HUES64 (cell line): ENCODE results near the gene SKIC8.

ENCODE experiments used
- H3K27ac ChIP-seq: 2 replicates; pipeline ENCODE4 v1.7.0; 2013; ENCODE audit warnings: low read depth, low read length, inconsistent platforms
- H3K27me3 ChIP-seq: 2 replicates; pipeline ENCODE4 v1.6.1; 2013; ENCODE audit warnings: mild to moderate bottlenecking, low read length; ENCODE audit not compliant: insufficient read depth
- H3K36me3 ChIP-seq: 2 replicates; pipeline ENCODE4 v1.6.1; 2013; ENCODE audit warnings: mild to moderate bottlenecking, low read length; ENCODE audit not compliant: insufficient read depth
- H3K4me1 ChIP-seq: 2 replicates; pipeline ENCODE4 v1.6.1; 2013; ENCODE audit warnings: mild to moderate bottlenecking, low read length, moderate library complexity; ENCODE audit not compliant: insufficient read depth
- H3K4me3 ChIP-seq: 2 replicates; pipeline ENCODE4 v1.5.1; 2013; ENCODE audit warnings: mild to moderate bottlenecking, low read length, moderate library complexity
- H3K9ac ChIP-seq: 2 replicates; pipeline ENCODE4 v1.6.1; 2013; ENCODE audit warnings: mild to moderate bottlenecking, low read depth, low read length
- H3K9me3 ChIP-seq: 2 replicates; pipeline ENCODE4 v1.6.1; 2013; ENCODE audit warnings: low read depth, low read length; ENCODE audit not compliant: insufficient read depth
- WGBS: fragments of 150-250, 120-280 bp; methylation state at CpG from one replicate; pipeline ENCODE4 v1.1.7; 2013; ENCODE audit warnings: missing lambda C conversion rate; 5-methylcytosine and 5-hydroxymethylcytosine counted together

The SKIC8 gene

GRCh38 chr15:78321041-78321570 lies 21.7 kb upstream of the SKIC8 start:
- no peak overlapping the region for H3K27ac ChIP-seq
- no peak overlapping the region for H3K9ac ChIP-seq
- WGBS, result 73% methylated on average over 17 of the region's 17 CpGs
- H3K9me3 ChIP-seq, result no peaks in the 10 kb centered on the region
- H3K4me3 ChIP-seq, result no peak overlapping the region
- H3K27me3 ChIP-seq, result no peaks in the 10 kb centered on the region
- H3K4me1 ChIP-seq, result peaks cover 30% of the 10 kb centered on the region
- no peaks in the 10 kb centered on the region for H3K36me3 ChIP-seq

- Histone ChIP-seq H3K27ac (no peak overlapping the region), H3K27me3 (no peaks in the 10 kb centered on the region), H3K9ac (no peak overlapping the region), H3K36me3 (no peaks in the 10 kb centered on the region), H3K9me3 (no peaks in the 10 kb centered on the region), H3K4me3 (no peak overlapping the region), H3K4me1 (peaks cover 34% of the 10 kb centered on the region)
- 92% methylated on average over 2 of the region's 5 CpGs for WGBS
Measured at GRCh38 chr15:78320183-78320582, 20.8 kb upstream of the SKIC8 start.

- 91% methylated on average over 10 of the region's 10 CpGs for WGBS
- Histone ChIP-seq H3K4me3 (no peak overlapping the region), H3K9me3 (no peaks in the 10 kb centered on the region), H3K4me1 (peaks cover 34% of the 10 kb centered on the region), H3K27ac (no peak overlapping the region), H3K36me3 (no peaks in the 10 kb centered on the region), H3K27me3 (no peaks in the 10 kb centered on the region), H3K9ac (no peak overlapping the region)
Measured at GRCh38 chr15:78319588-78319987, 20.2 kb upstream of the SKIC8 start.

GRCh38 chr15:78317145-78317836 lies 17.9 kb upstream of the SKIC8 start:
- Histone ChIP-seq H3K9ac (no peak overlapping the region), H3K9me3 (no peaks in the 10 kb centered on the region), H3K27me3 (no peaks in the 10 kb centered on the region), H3K4me3 (no peak overlapping the region), H3K36me3 (no peaks in the 10 kb centered on the region), H3K27ac (no peak overlapping the region; the same call in 1 of the 2 replicates), H3K4me1 (peaks cover 26% of the 10 kb centered on the region)
- WGBS, result 83% methylated on average over 8 of the region's 8 CpGs

- WGBS, result 41% methylated on average over 17 of the region's 17 CpGs
- H3K9ac ChIP-seq, result no peak overlapping the region
- H3K27ac ChIP-seq, result peak overlapping the region; percentile 42
Measured at GRCh38 chr15:78316283-78317083, 17.1 kb upstream of the SKIC8 start.

GRCh38 chr15:78315686-78316282 lies 16.4 kb upstream of the SKIC8 start:
- no peaks in the 10 kb centered on the region for H3K9me3 ChIP-seq
- no peak overlapping the region for H3K4me3 ChIP-seq
- no peak overlapping the region for H3K9ac ChIP-seq
- H3K27ac ChIP-seq, result peak overlapping the region; percentile 42
- H3K36me3 ChIP-seq, result no peaks in the 10 kb centered on the region
- H3K4me1 ChIP-seq, result peaks cover 15% of the 10 kb centered on the region
- WGBS, result 51% methylated on average over 7 of the region's 7 CpGs
- no peaks in the 10 kb centered on the region for H3K27me3 ChIP-seq

More at GRCh38 chr15:78316283-78317083, 17.1 kb upstream of the SKIC8 start:
- Histone ChIP-seq H3K4me3 (no peak overlapping the region), H3K4me1 (peaks cover 18% of the 10 kb centered on the region), H3K36me3 (no peaks in the 10 kb centered on the region), H3K27me3 (no peaks in the 10 kb centered on the region), H3K9me3 (no peaks in the 10 kb centered on the region)

- H3K27ac ChIP-seq, result no peak overlapping the region
- 83% methylated on average over 7 of the region's 7 CpGs for WGBS
Measured at GRCh38 chr15:78314181-78314581, 14.8 kb upstream of the SKIC8 start.

GRCh38 chr15:78313383-78313782 lies 14.0 kb upstream of the SKIC8 start:
- peaks cover 15% of the 10 kb centered on the region for H3K4me1 ChIP-seq

More at GRCh38 chr15:78314181-78314581, 14.8 kb upstream of the SKIC8 start:
- H3K4me1 ChIP-seq, result peaks cover 15% of the 10 kb centered on the region
- no peak overlapping the region for H3K9ac ChIP-seq
- no peak overlapping the region for H3K4me3 ChIP-seq
- H3K9me3 ChIP-seq, result no peaks in the 10 kb centered on the region
- no peaks in the 10 kb centered on the region for H3K36me3 ChIP-seq
- H3K27me3 ChIP-seq, result no peaks in the 10 kb centered on the region

GRCh38 chr15:78312957-78313356 lies 13.5 kb upstream of the SKIC8 start:
- WGBS, result 79% methylated on average over 5 of the region's 5 CpGs

More at GRCh38 chr15:78313383-78313782, 14.0 kb upstream of the SKIC8 start:
- H3K4me3 ChIP-seq, result no peak overlapping the region
- WGBS, result 78% methylated on average over 8 of the region's 8 CpGs
- H3K36me3 ChIP-seq, result no peaks in the 10 kb centered on the region
- H3K27ac ChIP-seq, result no peak overlapping the region
- H3K9me3 ChIP-seq, result no peaks in the 10 kb centered on the region
- H3K27me3 ChIP-seq, result no peaks in the 10 kb centered on the region
- H3K9ac ChIP-seq, result no peak overlapping the region

GRCh38 chr15:78312536-78312935 lies 13.1 kb upstream of the SKIC8 start:
- Histone ChIP-seq H3K27ac (no peak overlapping the region), H3K27me3 (no peaks in the 10 kb centered on the region), H3K4me3 (no peak overlapping the region), H3K9me3 (no peaks in the 10 kb centered on the region), H3K36me3 (no peaks in the 10 kb centered on the region), H3K4me1 (peaks cover 15% of the 10 kb centered on the region), H3K9ac (no peak overlapping the region)
- 53% methylated on average over 4 of the region's 4 CpGs for WGBS

More at GRCh38 chr15:78312957-78313356, 13.5 kb upstream of the SKIC8 start:
- H3K36me3 ChIP-seq, result no peaks in the 10 kb centered on the region
- no peaks in the 10 kb centered on the region for H3K9me3 ChIP-seq
- no peak overlapping the region for H3K9ac ChIP-seq
- H3K27ac ChIP-seq, result no peak overlapping the region
- H3K27me3 ChIP-seq, result no peaks in the 10 kb centered on the region
- H3K4me1 ChIP-seq, result peaks cover 15% of the 10 kb centered on the region
- no peak overlapping the region for H3K4me3 ChIP-seq

GRCh38 chr15:78311292-78311691 lies 11.9 kb upstream of the SKIC8 start:
- Histone ChIP-seq H3K27me3 (no peaks in the 10 kb centered on the region), H3K9me3 (no peaks in the 10 kb centered on the region), H3K4me1 (peaks cover 6% of the 10 kb centered on the region; the same call in 1 of the 2 replicates), H3K9ac (no peak overlapping the region), H3K36me3 (no peaks in the 10 kb centered on the region), H3K4me3 (no peak overlapping the region), H3K27ac (no peak overlapping the region)
- WGBS, result 86% methylated on average over 3 of the region's 3 CpGs
